ENCODE measurements around the gene TGFBRAP1.

GRCh38 chr2:105274046-105274445 is 55.5 kb downstream of the TGFBRAP1 start:
- TF ChIP-seq, protein P1, sequence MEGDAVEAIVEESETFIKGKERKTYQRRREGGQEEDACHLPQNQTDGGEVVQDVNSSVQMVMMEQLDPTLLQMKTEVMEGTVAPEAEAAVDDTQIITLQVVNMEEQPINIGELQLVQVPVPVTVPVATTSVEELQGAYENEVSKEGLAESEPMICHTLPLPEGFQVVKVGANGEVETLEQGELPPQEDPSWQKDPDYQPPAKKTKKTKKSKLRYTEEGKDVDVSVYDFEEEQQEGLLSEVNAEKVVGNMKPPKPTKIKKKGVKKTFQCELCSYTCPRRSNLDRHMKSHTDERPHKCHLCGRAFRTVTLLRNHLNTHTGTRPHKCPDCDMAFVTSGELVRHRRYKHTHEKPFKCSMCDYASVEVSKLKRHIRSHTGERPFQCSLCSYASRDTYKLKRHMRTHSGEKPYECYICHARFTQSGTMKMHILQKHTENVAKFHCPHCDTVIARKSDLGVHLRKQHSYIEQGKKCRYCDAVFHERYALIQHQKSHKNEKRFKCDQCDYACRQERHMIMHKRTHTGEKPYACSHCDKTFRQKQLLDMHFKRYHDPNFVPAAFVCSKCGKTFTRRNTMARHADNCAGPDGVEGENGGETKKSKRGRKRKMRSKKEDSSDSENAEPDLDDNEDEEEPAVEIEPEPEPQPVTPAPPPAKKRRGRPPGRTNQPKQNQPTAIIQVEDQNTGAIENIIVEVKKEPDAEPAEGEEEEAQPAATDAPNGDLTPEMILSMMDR (conservative IDR thresholded peaks at IDR 0.05; ENCODE audit: low read depth, low read length), result no peak
- no peak for TF ChIP-seq EZH2 (IDR thresholded peaks at IDR 0.05; ENCODE audit: borderline replicate concordance, low read depth, low read length, poor library complexity, severe bottlenecking)
